HL-60 (cell line): Measurements from ENCODE around the gene KLF16.
"Not testable (repeated sequence)": the region's sequence is repeated elsewhere in the genome, so short reads cannot be mapped to it uniquely, and the experiment has no call there.

Source experiments
- DNase-seq, 2 experiments: peaks; one replicate each; pipeline ENCODE4 v3.0.0-alpha.2; 2010 to 2020; ENCODE audit warnings: low read depth in 1 of 2, low spot score in 1 of 2
- H3K27ac ChIP-seq: fragments of 250-450 bp; sonication (Bioruptor Pico); replicated peaks from 2 replicates; pipeline ENCODE4 v1.5.1; 2020; ENCODE audit warnings: mild to moderate bottlenecking, moderate library complexity
- H3K27me3 ChIP-seq: fragments of 250-450 bp; sonication (Bioruptor Pico); 2 replicates; pipeline ENCODE4 v1.5.1; 2021; ENCODE audit warnings: mild to moderate bottlenecking, moderate library complexity; ENCODE audit not compliant: insufficient read depth, poor library complexity, severe bottlenecking
- H3K4me3 ChIP-seq: replicated peaks from 2 replicates; pipeline ENCODE4 v1.5.1; 2011; ENCODE audit warnings: mild to moderate bottlenecking, control low read depth, low read length; ENCODE audit not compliant: insufficient read depth
- CTCF ChIP-seq: IDR thresholded peaks from one replicate; pipeline ENCODE4 v1.5.1; 2011; ENCODE audit warnings: low read length, control low read depth, inconsistent platforms; ENCODE audit not compliant: insufficient read depth
- GABPA ChIP-seq: IDR thresholded peaks from 2 replicates; pipeline ENCODE4 v1.6.1; 2012; ENCODE audit warnings: low read depth
- POLR2AphosphoS5 ChIP-seq: IDR thresholded peaks from 2 replicates; pipeline ENCODE4 v1.6.1; 2012; ENCODE audit warnings: low read depth
- REST ChIP-seq: IDR thresholded peaks from 2 replicates; pipeline ENCODE4 v1.6.1; 2012; ENCODE audit warnings: low read depth; ENCODE audit not compliant: insufficient replicate concordance
- SPI1 ChIP-seq: IDR thresholded peaks from 2 replicates; pipeline ENCODE4 v1.6.1; 2012; ENCODE audit warnings: low read depth, mild to moderate bottlenecking, borderline replicate concordance

KLF16 gene

GRCh38 chr19:1888385-1888784 is 25.0 kb upstream of the KLF16 start:
- no peak for TF ChIP-seq POLR2AphosphoS5
- TF ChIP-seq REST: no peak
- TF ChIP-seq SPI1: no peak
- Histone ChIP-seq H3K27ac (no peak overlapping the region), H3K4me3 (no peak overlapping the region), H3K27me3 (no peaks in the 10 kb centered on the region)
- no peak for DNase-seq

- DNase-seq, H3K4me3 ChIP-seq, H3K27ac ChIP-seq, H3K27me3 ChIP-seq: not testable (repeated sequence)
These were observed 23.0 kb upstream of the KLF16 start for GRCh38 chr19:1886360-1886759.

GRCh38 chr19:1885398-1886119 is 22.2 kb upstream of the KLF16 start, which contains the start of gene ABHD17A:
ABHD17A (minus strand) TSS chr19:1885496; CDS start chr19:1881566, 3,930 bp downstream.
- DNase-seq: peak; percentile 92 to 94

GRCh38 chr19:1884719-1885334 is 21.4 kb upstream of the KLF16 start:
- Histone ChIP-seq H3K27me3 (no peaks in the 10 kb centered on the region), H3K4me3 (peak overlapping the region; percentile 93), H3K27ac (peak overlapping the region; percentile 77)
- TF ChIP-seq GABPA (no peak), CTCF (no peak), SPI1 (no peak), POLR2AphosphoS5 (no peak), REST (no peak)
- no peak for DNase-seq

More at GRCh38 chr19:1885398-1886119, 22.2 kb upstream of the KLF16 start, which contains the start of gene ABHD17A:
- H3K27ac ChIP-seq: peak within 1 kb of the TSS; percentile 77
- not testable (repeated sequence) for H3K27me3 ChIP-seq
- H3K4me3 ChIP-seq: peak within 1 kb of the TSS; percentile 93
- TF ChIP-seq POLR2AphosphoS5 (0 out of 2 replicates have a peak, but pooled peaks have one; percentile 46), SPI1 (peak; percentile 46; the same call in 1 of the 2 replicates), GABPA (peak; percentile 83)

- Histone ChIP-seq H3K27me3 (no peaks in the 10 kb centered on the region), H3K4me3 (peak overlapping the region; percentile 93), H3K27ac (peak overlapping the region; percentile 77)
- TF ChIP-seq REST (no peak), GABPA (no peak), CTCF (no peak), SPI1 (no peak), POLR2AphosphoS5 (no peak)
- no peak for DNase-seq
These were observed 20.9 kb upstream of the KLF16 start for GRCh38 chr19:1884291-1884718.
